H1 (cell line): ENCODE data around the gene GSDME. TPM values are rescaled to one million over a fixed set of nuclear protein-coding genes. Genes with fewer than 3 reads are reported as not detected.

Experiments used
- CTCF ChIA-PET: fragments of 300-600 bp; sonication (Branson Sonifier 250); formaldehyde crosslinking; loops from one replicate; lab custom pipeline; 2021; ENCODE audit not compliant: partially characterized antibody; lab: Charles Lee
- POLR2A ChIA-PET: fragments of 300-600 bp; sonication (Branson Sonifier 250); formaldehyde crosslinking; loops from one replicate; lab custom pipeline; 2021; ENCODE audit warnings: inconsistent platforms; ENCODE audit not compliant: partially characterized antibody; lab: Charles Lee
- DNase-seq, 2 experiments: peaks; one replicate each; pipeline versions ENCODE4 v3.0.0 to v3.0.0-alpha.2; 2010 to 2022; ENCODE audit warnings: low spot score in 2 of 2, low read depth in 1 of 2, mixed read lengths in 1 of 2
- FAIRE-seq: peaks from 2 replicates; lab custom pipeline; 2011; peaks lifted over from hg19 to GRCh38; lab: Jason Lieb, UNC
- H2AFZ ChIP-seq: 2 replicates; pipeline ENCODE4 v1.8.1; 2012; ENCODE audit warnings: low read length, inconsistent platforms
- H2AK5ac ChIP-seq: 2 replicates; pipeline ENCODE4 v1.6.1; 2013; ENCODE audit warnings: low read depth, low read length
- H2BK120ac ChIP-seq: replicated peaks from 2 replicates; pipeline ENCODE3; 2013; ENCODE audit warnings: low read depth, low read length, inconsistent platforms
- H2BK12ac ChIP-seq: 2 replicates; pipeline ENCODE4 v1.6.1; 2013; ENCODE audit warnings: low read depth, low read length
- H2BK15ac ChIP-seq: 2 replicates; pipeline ENCODE4 v1.6.1; 2013; ENCODE audit warnings: low read length
- H2BK20ac ChIP-seq: 2 replicates; pipeline ENCODE4 v1.6.1; 2013; ENCODE audit warnings: low read length
- H2BK5ac ChIP-seq: 2 replicates; pipeline ENCODE4 v1.6.1; 2013; ENCODE audit warnings: low read depth, low read length
- H3K14ac ChIP-seq: 2 replicates; pipeline ENCODE4 v1.6.1; 2013; ENCODE audit warnings: inconsistent platforms; ENCODE audit not compliant: insufficient read length
- H3K18ac ChIP-seq: 2 replicates; pipeline ENCODE4 v1.6.1; 2013; ENCODE audit warnings: low read length; ENCODE audit errors: extremely low read depth
- H3K23ac ChIP-seq: 2 replicates; pipeline ENCODE4 v1.6.1; 2013; ENCODE audit warnings: inconsistent platforms; ENCODE audit not compliant: insufficient read length
- H3K23me2 ChIP-seq: 2 replicates; pipeline ENCODE4 v1.6.1; 2013; ENCODE audit warnings: low read depth, low read length
- H3K27ac ChIP-seq: 2 replicates; pipeline ENCODE4 v1.6.1; 2011; ENCODE audit warnings: low read depth, low read length, inconsistent platforms
- H3K27me3 ChIP-seq, 4 experiments: replicated peaks in 1 of 4; 1 replicate in 1 of 4; 2 replicates in 3 of 4; pipeline versions ENCODE4 v1.6.1 to v1.8.1; 2011 to 2013; ENCODE audit warnings: low read length in 3 of 4, mild to moderate bottlenecking in 3 of 4, inconsistent platforms in 2 of 4, mixed read lengths in 2 of 4, moderate library complexity in 1 of 4; ENCODE audit not compliant: control insufficient read depth in 3 of 4, insufficient read depth in 3 of 4; ENCODE audit errors: extremely low read depth in 1 of 4
- H3K36me3 ChIP-seq, 4 experiments: 2 replicates each; pipeline versions ENCODE4 v1.6.1 to v1.8.1; 2011 to 2013; ENCODE audit warnings: mild to moderate bottlenecking in 4 of 4, low read length in 3 of 4, moderate library complexity in 2 of 4, control low read depth in 1 of 4, inconsistent platforms in 1 of 4; ENCODE audit not compliant: insufficient read depth in 4 of 4, control insufficient read depth in 2 of 4
- H3K4ac ChIP-seq: replicated peaks from 2 replicates; pipeline ENCODE3; 2013; ENCODE audit warnings: low read length, low read depth, mixed read lengths, inconsistent platforms; ENCODE audit not compliant: insufficient read length
- H3K4me1 ChIP-seq, 4 experiments: replicated peaks in 1 of 4; 1 replicate in 1 of 4; 2 replicates in 3 of 4; pipeline versions ENCODE4 v1.6.1 to v1.8.1; 2011 to 2013; ENCODE audit warnings: low read length in 3 of 4, inconsistent platforms in 2 of 4, mixed read lengths in 1 of 4; ENCODE audit not compliant: insufficient read depth in 4 of 4, control insufficient read depth in 3 of 4
- H3K4me2 ChIP-seq, 2 experiments: 2 replicates each; pipeline versions ENCODE4 v1.6.1 to v1.8.1; 2011 to 2013; ENCODE audit warnings: low read depth in 2 of 2, low read length in 2 of 2, control low read depth in 1 of 2, inconsistent platforms in 1 of 2, mild to moderate bottlenecking in 1 of 2; ENCODE audit not compliant: insufficient read depth in 1 of 2
- H3K4me3 ChIP-seq, 4 experiments: fragments of 200-600, 300-600 bp in 1 of 4; sonication (generic), shearing (Covaris generic), sonication (Bioruptor Twin) in 1 of 4; 2 replicates each; pipeline versions ENCODE4 v1.5.1 to v1.8.1; 2011 to 2016; ENCODE audit warnings: low read length in 4 of 4, low read depth in 3 of 4, control low read depth in 2 of 4, inconsistent platforms in 2 of 4, mild to moderate bottlenecking in 2 of 4, mixed read lengths in 1 of 4, moderate library complexity in 1 of 4; ENCODE audit not compliant: insufficient read depth in 2 of 4; ENCODE audit errors: extremely low read depth in 1 of 4
- H3K56ac ChIP-seq: replicated peaks from 2 replicates; pipeline ENCODE3; 2013; ENCODE audit warnings: low read depth, mild to moderate bottlenecking, mixed read lengths, low read length, inconsistent platforms; ENCODE audit not compliant: insufficient read length
- H3K79me1 ChIP-seq: 2 replicates; pipeline ENCODE4 v1.6.1; 2013; ENCODE audit warnings: low read depth, low read length, control low read depth
- H3K79me2 ChIP-seq, 2 experiments: 2 replicates each; pipeline versions ENCODE4 v1.6.1 to v1.8.1; 2012 to 2013; ENCODE audit warnings: low read length in 2 of 2, mild to moderate bottlenecking in 2 of 2, inconsistent platforms in 1 of 2; ENCODE audit not compliant: insufficient read depth in 2 of 2, control insufficient read depth in 1 of 2
- H3K9ac ChIP-seq, 4 experiments: replicated peaks in 1 of 4; 1 replicate in 1 of 4; 2 replicates in 3 of 4; pipeline versions ENCODE4 v1.6.1 to v1.8.1; 2011 to 2013; ENCODE audit warnings: low read depth in 3 of 4, low read length in 3 of 4, control low read depth in 2 of 4, mild to moderate bottlenecking in 2 of 4, moderate library complexity in 2 of 4, inconsistent platforms in 1 of 4; ENCODE audit errors: extremely low read depth in 1 of 4
- H3K9me3 ChIP-seq, 2 experiments: 2 replicates each; pipeline versions ENCODE4 v1.6.1 to v1.8.1; 2012 to 2013; ENCODE audit warnings: mild to moderate bottlenecking in 2 of 2, moderate library complexity in 2 of 2, control low read depth in 1 of 2, inconsistent platforms in 1 of 2, low read depth in 1 of 2, low read length in 1 of 2, mixed read lengths in 1 of 2; ENCODE audit not compliant: insufficient read depth in 2 of 2
- H4K20me1 ChIP-seq, 2 experiments: replicated peaks in 1 of 2; 2 replicates each; pipeline versions ENCODE3 to v1.8.1; 2011 to 2013; ENCODE audit warnings: inconsistent platforms in 2 of 2, low read length in 2 of 2, mild to moderate bottlenecking in 1 of 2; ENCODE audit not compliant: insufficient read depth in 2 of 2, control insufficient read depth in 1 of 2
- H4K5ac ChIP-seq: 2 replicates; pipeline ENCODE4 v1.6.1; 2013; ENCODE audit warnings: low read length, low read depth, mixed read lengths, inconsistent platforms; ENCODE audit not compliant: insufficient read length
- H4K8ac ChIP-seq: 2 replicates; pipeline ENCODE4 v1.8.0; 2013; ENCODE audit warnings: mild to moderate bottlenecking, moderate library complexity, low read length, inconsistent platforms; ENCODE audit not compliant: insufficient read depth; ENCODE audit errors: extremely low read depth
- H4K91ac ChIP-seq: replicated peaks from 2 replicates; pipeline ENCODE3; 2013; ENCODE audit warnings: low read length, mixed read lengths, inconsistent platforms; ENCODE audit not compliant: insufficient read length
- KDM5A ChIP-seq: fragments of 200-600 bp; IDR thresholded peaks from 2 replicates; pipeline ENCODE4 v1.7.1; 2012; ENCODE audit warnings: mild to moderate bottlenecking, low read length, inconsistent platforms, mixed read lengths
- SIX5 ChIP-seq: IDR thresholded peaks from 2 replicates; pipeline ENCODE4 v1.6.1; 2011; ENCODE audit warnings: mild to moderate bottlenecking, low read depth, low read length
- WGBS, 2 experiments: shearing (Covaris generic) in 1 of 2; methylation state at CpG; one replicate each; pipeline versions ENCODE4 v1.1.6 to v1.1.7; 2013 to 2015; ENCODE audit warnings: low lambda C conversion rate in 2 of 2, mixed read lengths in 2 of 2, inconsistent platforms in 1 of 2, low coverage in 1 of 2, missing lambda C conversion rate in 1 of 2; ENCODE audit not compliant: insufficient replicate concordance in 2 of 2, insufficient coverage in 1 of 2, insufficient read length in 1 of 2; ENCODE audit errors: extremely low coverage in 1 of 2, missing lambda C conversion rate in 1 of 2; 5-methylcytosine and 5-hydroxymethylcytosine counted together
- polyA plus RNA-seq, 7 experiments: library from polyadenylated mRNA; depleted of rRNA in 3 of 7; stranded (reverse) in 5 of 7; unstranded in 2 of 7; fragments of >200 nt in 5 of 7; fragments of 200-250 nt in 2 of 7; gene quantifications; 1 replicate in 5 of 7; 2 replicates in 1 of 7; 4 replicates in 1 of 7; pipeline versions ENCODE4 v1.2.1 to v1.2.3, GENCODE V29; 2011 to 2013; ENCODE audit warnings: missing spikeins in 2 of 7, mixed read lengths in 2 of 7
- total RNA-seq: library from RNA; stranded (reverse); fragmentation: NEBNext Ultra II Directional; extraction: Animal tissue kit (Norgen Biotek cat#: 25700); gene quantifications from 2 replicates; pipeline ENCODE4 v1.2.1, GENCODE V29; 2021

Gene GSDME
- total and polyA plus RNA-seq, 2 of the 8 experiments (the other 6 are each of a cell fraction or from before 2014, with no cell fraction given), result 5.4 to 7.6 TPM

- H2BK15ac ChIP-seq, result no peak overlapping the region
- H3K4me1 ChIP-seq, result peaks cover 0 to 2% (median 0%) of the 10 kb centered on the region in 4 experiments; a peak in 1 of 7 replicates
- H3K14ac ChIP-seq, result no peak overlapping the region
- H3K4me2 ChIP-seq, result no peak overlapping the region
- no peak overlapping the region for H3K27ac ChIP-seq
- CTCF ChIA-PET, result interaction anchor here (0.6 to 1.5 kb wide), 4 partner anchors 13 to 299 kb away, joined by 3 to 7 read pairs (median 4); no protein-coding TSS in a partner anchor
- H3K4me3 ChIP-seq, result no peak overlapping the region
- no peaks in the 10 kb centered on the region for H3K79me1 ChIP-seq
- no peak overlapping the region for H3K56ac ChIP-seq
- no peak overlapping the region for H2AFZ ChIP-seq
- FAIRE-seq, result no peak
- H4K8ac ChIP-seq, result no peak overlapping the region
- no peak overlapping the region for H4K5ac ChIP-seq
- no peak overlapping the region for H3K23ac ChIP-seq
- H3K79me2 ChIP-seq, result no peaks in the 10 kb centered on the region
- H3K18ac ChIP-seq, result no peak overlapping the region
- peaks cover 2% of the 10 kb centered on the region; the same call in 1 of the 2 replicates for H3K23me2 ChIP-seq
- no peak overlapping the region for H2BK20ac ChIP-seq
- no peak overlapping the region for H2BK12ac ChIP-seq
- H2BK5ac ChIP-seq, result no peak overlapping the region
- H3K4ac ChIP-seq, result no peak overlapping the region
- POLR2A ChIA-PET, result no interaction called here
- H2AK5ac ChIP-seq, result no peak overlapping the region
- H3K36me3 ChIP-seq, result peaks cover 0 to 4% (median 0%) of the 10 kb centered on the region in 4 experiments; a peak in 3 of 8 replicates
- H3K27me3 ChIP-seq, result no peaks in the 10 kb centered on the region
- H2BK120ac ChIP-seq, result no peak overlapping the region
- H4K91ac ChIP-seq, result no peak overlapping the region
- no peak overlapping the region for H3K9ac ChIP-seq
- no peak for DNase-seq
- H4K20me1 ChIP-seq, result no peaks in the 10 kb centered on the region
- no peaks in the 10 kb centered on the region; a peak in 1 of 4 replicates for H3K9me3 ChIP-seq
- WGBS, 2 experiments, result 86 to 100% methylated on average over 2 to 3 of the region's 3 CpGs
- no peak for TF ChIP-seq SIX5
- TF ChIP-seq KDM5A, result no peak
Measured at GRCh38 chr7:24799506-24799905, 42.2 kb upstream of the GSDME start.
